Measurements from ENCODE around the gene ECT2.
"Not testable (repeated sequence)": the region's sequence is repeated elsewhere in the genome, so short reads cannot be mapped to it uniquely, and the experiment has no call there.

ECT2 gene

DNA sequence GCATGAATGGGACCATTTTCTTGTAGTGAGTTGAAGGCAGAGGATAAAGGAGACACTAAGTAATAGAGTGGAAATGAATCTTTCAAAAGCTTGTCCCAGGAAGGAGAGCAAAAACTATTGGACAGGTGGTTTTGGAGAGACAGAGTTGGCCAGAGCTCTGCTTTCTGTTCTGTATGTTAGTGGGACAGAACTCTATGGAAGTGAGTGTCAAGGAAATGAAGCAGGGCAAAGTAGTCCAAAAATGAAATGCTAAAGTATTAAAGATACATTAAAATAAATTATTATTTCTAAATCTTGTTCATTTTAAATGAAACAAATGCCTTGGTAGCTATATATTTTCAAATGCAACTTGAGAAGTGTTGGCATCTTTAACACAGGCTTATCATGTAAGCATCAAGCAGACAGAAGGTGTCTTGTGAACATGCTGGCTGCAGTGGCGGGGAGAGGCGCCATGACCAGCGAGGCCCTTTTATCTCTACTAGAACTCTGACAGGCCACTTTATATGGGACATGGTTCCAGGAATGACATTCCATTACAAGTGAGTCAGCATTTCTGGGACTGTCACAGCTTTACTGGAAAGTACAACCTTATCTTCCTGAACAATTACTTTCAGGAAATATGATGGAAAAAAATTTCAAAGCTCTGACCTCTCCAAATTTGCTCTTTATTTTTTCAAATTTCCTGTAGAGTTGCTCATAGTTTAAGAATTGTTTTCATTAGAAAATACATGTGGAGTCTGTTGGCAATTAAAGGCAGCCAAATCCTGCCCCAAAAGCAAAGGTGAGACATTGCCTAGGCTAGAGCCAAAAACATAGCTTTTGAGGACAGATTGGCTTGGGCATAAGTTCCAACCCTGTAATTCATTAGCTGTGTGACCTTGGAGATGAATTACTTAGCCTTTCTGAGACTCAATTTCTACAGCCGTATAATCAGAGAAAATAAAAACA, 106.5 kb downstream of the ECT2 start:
- no peak for DNase-seq (ENCODE audit: low read depth in 2 of 2)

DNA sequence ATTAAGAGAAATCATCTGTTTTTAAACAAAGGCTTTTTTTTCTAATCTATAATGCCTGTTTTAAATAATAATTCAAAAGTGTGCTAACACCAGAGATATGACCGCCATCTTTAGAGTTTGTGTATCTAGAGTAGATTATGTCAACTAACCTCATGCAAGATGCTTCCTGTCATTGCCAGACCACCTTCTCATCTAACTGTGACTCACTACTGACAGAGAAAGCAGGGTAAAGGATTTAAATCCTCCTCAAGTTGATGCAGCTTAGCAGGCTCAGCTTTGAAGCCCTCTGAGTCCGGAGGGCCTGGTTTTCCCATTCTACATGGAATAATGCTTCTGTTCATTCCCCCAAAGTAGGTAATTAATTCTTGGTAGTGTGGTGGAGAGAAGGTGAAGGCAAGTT, 108.5 kb downstream of the ECT2 start:
- no peak for DNase-seq (ENCODE audit: low read depth in 2 of 2)

DNA sequence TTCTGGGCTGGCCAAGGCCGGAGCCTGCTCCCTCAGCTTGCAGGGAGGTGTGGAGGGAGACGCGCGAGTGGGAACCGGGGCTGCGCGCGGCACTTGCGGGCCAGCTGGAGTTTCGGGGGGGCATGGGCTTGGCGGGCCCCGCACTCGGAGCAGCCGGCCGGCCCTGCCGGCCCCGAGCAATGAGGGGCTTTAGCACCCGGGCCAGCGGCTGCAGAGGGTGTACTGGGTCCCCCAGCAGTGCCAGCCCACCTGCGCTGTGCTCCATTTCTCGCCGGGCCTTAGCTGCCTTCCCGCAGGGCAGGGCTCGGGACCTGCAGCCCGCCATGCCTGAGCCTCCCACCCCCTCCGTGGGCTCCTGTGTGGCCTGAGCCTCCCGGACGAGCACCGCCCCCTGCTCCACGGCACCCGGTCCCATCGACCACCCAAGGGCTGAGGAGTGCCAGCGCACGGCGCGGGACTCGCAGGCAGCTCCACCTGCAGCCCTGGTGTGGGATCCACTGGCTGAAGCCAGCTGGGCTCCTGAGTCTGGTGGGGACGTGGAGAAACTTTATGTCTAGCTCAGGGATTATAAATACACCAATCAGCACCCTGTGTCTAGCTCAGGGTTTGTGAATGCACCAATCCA, 116.3 kb downstream of the ECT2 start:
- DNase-seq (ENCODE audit: low read depth in 2 of 2) = not testable (repeated sequence)

DNA sequence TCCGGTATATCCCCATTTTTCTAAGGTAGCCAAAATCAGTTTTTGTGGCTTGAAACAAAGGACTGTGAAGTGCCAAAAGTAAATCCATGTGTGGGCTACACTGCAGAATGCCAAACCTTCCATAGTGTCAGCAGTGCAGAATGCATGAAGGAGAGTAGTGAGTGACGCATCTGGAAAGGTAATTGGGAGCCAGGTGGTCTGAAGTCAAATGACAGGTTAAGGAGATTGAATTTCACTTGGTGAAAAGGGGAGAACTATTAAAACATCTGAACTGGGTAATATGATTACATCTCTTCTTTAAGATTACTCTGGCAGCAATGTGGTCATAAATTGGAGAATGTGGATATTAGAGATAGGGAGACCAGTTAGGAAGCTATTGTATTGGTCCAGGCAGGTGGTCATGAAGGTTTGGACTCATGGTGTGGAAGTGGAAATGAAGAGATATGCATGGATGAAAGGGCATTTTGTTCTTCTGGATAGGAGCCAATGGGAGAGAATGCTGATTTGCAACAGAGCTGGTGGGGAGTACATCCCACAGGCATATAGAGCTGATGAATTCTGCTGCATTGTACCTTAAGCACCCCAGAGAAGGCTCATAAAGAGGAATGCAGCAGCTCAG, 118.2 kb downstream of the ECT2 start:
- DNase-seq (ENCODE audit: low read depth in 2 of 2) = no peak

DNA sequence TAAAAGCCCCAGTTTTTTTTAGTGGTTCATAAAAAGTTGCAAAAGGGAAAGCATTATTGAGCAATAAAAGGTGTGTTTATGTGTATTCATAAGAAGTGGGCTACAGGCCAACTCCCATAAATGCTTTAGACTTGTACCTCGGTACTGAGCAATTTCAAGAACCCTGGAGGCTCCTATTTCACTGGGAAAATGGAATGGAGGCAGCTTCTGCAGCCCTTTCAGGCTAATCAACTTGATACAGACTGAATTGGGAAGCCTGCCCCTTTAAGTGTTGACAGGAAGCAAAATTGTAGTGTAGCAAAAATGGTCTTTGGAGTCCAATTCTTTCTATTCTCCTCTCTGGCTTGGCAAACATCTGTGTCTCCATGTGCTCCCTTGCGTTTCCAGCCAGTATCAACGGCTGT, 118.8 kb downstream of the ECT2 start:
- no peak for DNase-seq (ENCODE audit: low read depth in 2 of 2)

DNA sequence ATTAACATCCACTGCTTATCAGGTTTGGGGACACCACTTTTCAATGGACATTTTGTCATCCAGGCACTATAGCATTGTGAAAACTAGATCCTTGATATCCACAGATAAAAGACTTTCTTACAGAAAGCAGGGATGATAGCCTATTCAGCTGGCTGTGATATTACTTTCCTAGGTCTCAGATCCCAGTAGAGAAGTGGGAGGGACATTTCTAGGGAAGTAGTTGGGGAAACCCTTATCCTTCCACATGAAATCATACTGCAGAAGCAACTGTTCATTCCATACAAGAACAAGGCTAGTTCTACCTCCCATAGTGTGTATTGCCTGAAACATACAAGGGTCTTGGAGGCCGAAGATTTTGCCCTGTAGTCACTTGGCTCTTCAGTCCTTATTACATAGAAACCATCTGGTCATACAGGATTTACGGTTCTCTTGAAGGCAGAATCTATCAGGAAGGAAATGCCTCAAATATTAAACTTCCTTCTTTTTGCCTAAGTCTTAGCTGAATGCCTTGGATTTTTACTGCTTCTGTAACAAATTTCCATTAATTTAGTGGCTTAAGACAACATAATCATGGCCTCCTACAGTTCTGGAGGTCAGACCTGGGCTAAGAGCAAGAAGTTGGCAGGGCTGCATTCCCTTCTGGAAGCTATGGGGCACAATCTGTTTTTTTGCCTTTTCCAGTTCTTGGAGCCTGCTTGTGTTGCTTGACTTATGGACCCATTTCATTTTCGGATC, 119.4 kb downstream of the ECT2 start:
- DNase-seq (ENCODE audit: low read depth in 2 of 2) = no peak
